SIG-M5 treated with dmso at 0.1 percent for 504 hours (cell line): ENCODE measurements around the gene PYGL.
A peak's percentile ranks its signal among the peaks of the same experiment; 100 is the strongest.
"Not testable (repeated sequence)": the region's sequence is repeated elsewhere in the genome, so short reads cannot be mapped to it uniquely, and the experiment has no call there.

Experiments
- DNase-seq: peaks from one replicate; lab custom pipeline; 2025; ENCODE audit not compliant: unreplicated experiment; lab: John Stamatoyannopoulos, UW

PYGL gene

GRCh38 chr14:50955373-50956043, 11.2 kb upstream of the PYGL start:
- peak; percentile 94 for DNase-seq

GRCh38 chr14:50954811-50955372, 10.6 kb upstream of the PYGL start:
- peak; percentile 66 for DNase-seq

GRCh38 chr14:50953502-50953901, 9.2 kb upstream of the PYGL start:
- peak; percentile 53 for DNase-seq

DNA sequence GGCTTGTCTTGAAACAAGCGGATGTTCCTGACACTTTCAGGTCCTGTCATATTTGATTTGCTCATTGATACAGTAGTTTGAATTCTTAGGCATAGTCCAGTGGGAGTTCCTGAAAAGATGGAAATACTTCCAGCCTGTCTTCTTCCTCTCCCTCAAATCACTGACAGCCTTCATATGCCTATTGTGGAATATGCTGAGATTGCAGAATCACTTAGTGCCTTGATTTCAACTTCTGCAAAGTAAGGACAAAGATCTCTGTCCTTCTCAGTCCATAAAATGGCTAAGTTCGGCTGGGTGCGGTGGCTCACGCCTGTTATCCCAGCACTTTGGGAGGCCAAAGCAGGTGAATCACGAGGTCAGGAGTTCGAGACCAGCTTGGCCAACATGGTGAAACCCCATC, 6.7 kb upstream of the PYGL start:
- DNase-seq = no peak

DNA sequence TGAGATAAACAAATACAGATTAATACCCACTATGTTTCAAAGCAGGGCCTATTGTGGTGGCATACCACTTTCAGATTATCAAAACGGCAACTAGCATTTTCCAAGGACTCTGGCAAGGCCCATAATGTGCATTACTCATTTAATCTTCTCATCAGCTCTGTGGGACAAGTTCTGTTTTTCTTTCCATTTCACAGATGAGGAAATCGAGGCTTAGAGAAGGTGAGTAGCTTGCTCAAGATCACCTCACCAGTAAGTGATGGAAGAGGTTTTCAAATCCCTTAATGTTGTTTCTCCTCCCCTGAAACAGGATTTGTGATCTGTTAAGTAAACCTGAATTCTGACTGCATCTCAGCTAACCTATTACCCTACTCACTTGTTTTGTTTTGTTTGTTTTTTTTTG, 3.9 kb upstream of the PYGL start:
- DNase-seq = no peak

GRCh38 chr14:50947446-50947845, 3.2 kb upstream of the PYGL start:
- no peak for DNase-seq

DNA sequence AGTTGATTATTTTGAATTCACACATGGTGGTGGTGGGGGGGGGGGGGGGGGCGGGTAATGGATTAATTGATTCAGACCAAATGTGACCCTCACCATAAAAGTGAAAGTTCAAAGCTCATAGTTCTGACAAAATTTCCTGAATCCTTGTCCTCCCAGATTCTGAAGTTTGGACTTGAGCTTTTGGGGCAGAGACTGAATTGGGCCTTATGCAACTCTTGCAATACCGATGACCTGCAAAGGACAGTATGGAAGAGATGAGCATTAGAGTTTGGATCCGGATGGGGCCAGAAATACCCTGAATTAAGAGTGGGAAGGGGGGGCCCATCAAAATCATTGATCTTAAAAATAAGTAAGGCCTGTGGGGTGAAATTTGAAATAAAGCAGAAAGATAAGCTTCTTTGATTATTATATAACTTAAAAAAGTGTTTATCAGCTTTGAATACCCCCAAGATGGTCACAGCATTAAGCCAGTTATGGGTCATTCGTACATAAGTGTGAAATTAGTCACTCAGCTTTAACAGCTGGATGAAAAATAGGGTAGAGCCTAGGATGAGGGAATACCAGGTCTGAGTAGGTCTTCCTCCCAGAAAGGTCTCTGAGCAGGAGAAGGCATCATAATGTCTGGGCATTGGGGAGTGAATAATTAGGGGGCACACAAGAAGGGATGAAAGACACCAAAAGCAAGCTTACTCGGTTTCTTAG, 2.1 kb upstream of the PYGL start:
- no peak for DNase-seq

GRCh38 chr14:50944647-50945413, 547 bp upstream of the PYGL start:
- DNase-seq = peak; percentile 54

GRCh38 chr14:50943261-50943942, 881 bp downstream of the PYGL start:
- peak; percentile 26 for DNase-seq

GRCh38 chr14:50941638-50942037, 2.6 kb downstream of the PYGL start:
- not testable (repeated sequence) for DNase-seq

GRCh38 chr14:50941151-50941550, 3.1 kb downstream of the PYGL start:
- DNase-seq = peak; percentile 16

DNA sequence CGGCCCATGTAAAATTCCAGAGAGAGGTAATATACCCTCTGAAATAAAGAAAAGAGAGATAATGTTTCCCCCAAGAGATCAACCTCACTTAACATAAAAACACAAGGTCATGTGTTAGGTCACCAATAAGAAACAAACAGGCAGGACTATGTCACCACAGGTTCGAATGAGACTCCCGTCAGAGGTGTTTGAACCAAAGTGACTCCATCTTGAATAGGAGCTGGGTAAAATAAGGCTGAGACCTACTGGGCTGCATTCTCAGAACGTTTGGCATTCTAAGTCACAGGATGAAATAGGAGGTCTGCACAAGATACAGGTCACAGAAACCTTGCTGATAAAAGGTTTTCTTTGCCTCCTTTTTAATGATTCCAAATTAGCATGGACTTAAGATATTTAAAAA, 6.5 kb downstream of the PYGL start:
- DNase-seq = no peak

DNA sequence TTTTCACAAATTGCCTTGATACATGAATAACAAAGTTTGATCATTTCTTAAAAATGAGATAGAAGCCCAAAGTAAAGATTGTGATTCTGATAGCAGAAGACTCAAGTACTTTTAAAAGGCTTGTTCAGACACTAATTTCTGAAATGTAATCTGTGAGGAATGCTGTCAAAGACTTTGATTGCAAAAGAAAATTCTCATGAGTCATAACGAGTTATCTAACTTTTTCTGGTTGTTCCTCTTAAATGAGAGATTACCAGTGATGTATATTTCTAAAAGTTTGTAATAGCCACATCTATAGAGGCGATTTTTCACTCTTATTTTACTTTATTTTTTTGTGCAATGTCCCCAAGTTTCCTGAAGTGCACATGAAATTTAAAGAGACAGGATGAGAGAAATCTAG, 7.0 kb downstream of the PYGL start:
- DNase-seq = peak; percentile 69

DNA sequence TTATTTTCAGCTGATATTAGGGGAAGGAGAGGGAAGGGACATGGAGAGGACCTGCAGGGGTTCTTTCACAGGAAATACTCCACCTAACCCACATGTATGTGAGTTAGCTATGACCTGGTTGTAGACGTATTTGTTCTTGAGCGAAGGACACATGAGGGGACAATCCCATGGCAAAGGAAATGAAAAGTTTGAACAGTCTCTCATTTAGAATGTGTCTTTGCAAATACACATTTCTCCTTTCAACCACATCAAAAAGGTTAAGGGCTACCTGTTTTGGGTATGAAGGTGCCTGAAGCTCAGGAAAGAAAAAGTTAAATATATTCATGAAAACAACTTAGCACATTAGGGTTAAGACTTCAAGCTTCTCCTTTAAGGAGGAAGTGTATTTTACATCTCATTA, 7.4 kb downstream of the PYGL start:
- peak; percentile 48 for DNase-seq

GRCh38 chr14:50936016-50936340, 8.3 kb downstream of the PYGL start:
- no peak for DNase-seq

GRCh38 chr14:50935126-50936015, 8.9 kb downstream of the PYGL start:
- DNase-seq = no peak

GRCh38 chr14:50932592-50933495, 11.4 kb downstream of the PYGL start:
- DNase-seq = no peak

- DNase-seq = no peak
These were observed 12.1 kb downstream of the PYGL start for GRCh38 chr14:50932156-50932555.

DNA sequence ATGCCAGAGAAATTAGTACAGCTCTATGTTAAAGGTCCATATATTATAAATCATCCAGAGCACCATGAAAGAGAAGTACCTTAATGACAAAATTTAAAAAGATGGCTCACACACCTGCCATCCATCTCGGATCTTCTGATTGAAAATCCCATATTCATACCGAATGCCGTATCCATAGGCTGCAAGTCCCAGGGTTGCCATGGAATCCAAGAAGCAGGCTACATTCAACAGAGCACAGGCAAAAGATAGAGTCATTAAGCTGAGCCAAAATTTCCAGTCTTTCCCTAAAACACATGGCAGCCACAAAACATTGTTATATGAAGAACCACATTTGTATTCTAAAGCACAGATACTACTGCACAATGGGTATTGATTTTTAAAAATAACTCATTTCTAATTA, 12.7 kb downstream of the PYGL start:
- no peak for DNase-seq
